ENCODE measurements around the gene OR5M8. TPM values are rescaled to one million over a fixed set of nuclear protein-coding genes. Genes with fewer than 3 reads are reported as not detected.

The OR5M8 gene
- not detected in 5 replicates for total RNA-seq (2022; extraction: Qiagen RNA extraction; ENCODE audit: low read depth)

GRCh38 chr11:56491270-56491669 lies at the start of gene OR5M8:
OR5M8 (minus strand) TSS chr11:56491370; CDS start chr11:56491370, 0 bp downstream.

GRCh38 chr11:56473252-56473651 lies 17.9 kb downstream of the OR5M8 start, which contains the start of gene OR5M3:
OR5M3 (minus strand) TSS chr11:56473352; CDS start chr11:56470497, 2,855 bp downstream.

Other genes starting within 250 kb of the OR5M8 start
- gene OR5T3, start 239.1 kb downstream of the OR5M8 start, total RNA-seq (2022; extraction: Qiagen RNA extraction; ENCODE audit: low read depth) = not detected in 5 replicates
- gene OR5T1, start 217.2 kb downstream of the OR5M8 start, total RNA-seq (2022; extraction: Qiagen RNA extraction; ENCODE audit: low read depth) = not detected in 5 replicates
- not detected in 5 replicates for gene OR8H1, start 199.1 kb downstream of the OR5M8 start, total RNA-seq (2022; extraction: Qiagen RNA extraction; ENCODE audit: low read depth)
- not detected in 5 replicates for gene OR8K3, start 176.2 kb downstream of the OR5M8 start, total RNA-seq (2022; extraction: Qiagen RNA extraction; ENCODE audit: low read depth)
- not detected in 5 replicates for gene OR8K1, start 145.3 kb downstream of the OR5M8 start, total RNA-seq (2022; extraction: Qiagen RNA extraction; ENCODE audit: low read depth)
- not detected in 5 replicates for gene OR8J1, start 137.1 kb downstream of the OR5M8 start, total RNA-seq (2022; extraction: Qiagen RNA extraction; ENCODE audit: low read depth)
- gene OR8U1, start 115.7 kb downstream of the OR5M8 start, total RNA-seq (2022; extraction: Qiagen RNA extraction; ENCODE audit: low read depth) = not detected in 5 replicates
- gene OR5AL1, start 78.7 kb downstream of the OR5M8 start, total RNA-seq (2022; extraction: Qiagen RNA extraction; ENCODE audit: low read depth) = not detected in 5 replicates
- not detected in 5 replicates for gene OR5M3, start 18.0 kb downstream of the OR5M8 start, total RNA-seq (2022; extraction: Qiagen RNA extraction; ENCODE audit: low read depth)
- gene OR5M11, start 51.9 kb upstream of the OR5M8 start, total RNA-seq (2022; extraction: Qiagen RNA extraction; ENCODE audit: low read depth) = not detected in 5 replicates
- gene OR5M10, start 86.4 kb upstream of the OR5M8 start, total RNA-seq (2022; extraction: Qiagen RNA extraction; ENCODE audit: low read depth) = not detected in 5 replicates
- gene OR5M1, start 123.5 kb upstream of the OR5M8 start, total RNA-seq (2022; extraction: Qiagen RNA extraction; ENCODE audit: low read depth) = not detected in 5 replicates
- gene OR5AP2, start 151.1 kb upstream of the OR5M8 start, total RNA-seq (2022; extraction: Qiagen RNA extraction; ENCODE audit: low read depth) = not detected in 5 replicates
- not detected in 5 replicates for gene OR5AR1, start 172.3 kb upstream of the OR5M8 start, total RNA-seq (2022; extraction: Qiagen RNA extraction; ENCODE audit: low read depth)
- not detected in 5 replicates for gene OR9G1, start 207.7 kb upstream of the OR5M8 start, total RNA-seq (2022; extraction: Qiagen RNA extraction; ENCODE audit: low read depth)

Measured in A549 treated with GW870086 at 1 μM for 4 hours (cell line).